ENCODE measurements around the gene PTER.

Gene PTER

GRCh38 chr10:16529853-16530252 is 93.0 kb downstream of the PTER start:
- 95% methylated on average over 2 to 3 of the region's 3 CpGs for WGBS, 2 experiments
- H3K36me3 ChIP-seq (ENCODE audit: control insufficient read depth, insufficient read depth, low read length) = no peaks in the 10 kb centered on the region
- peaks cover 36% of the 10 kb centered on the region for H3K27me3 ChIP-seq (ENCODE audit: control insufficient read depth, insufficient read depth, low read length, poor library complexity, severe bottlenecking)
- H3K4me3 ChIP-seq (ENCODE audit: insufficient read depth, low read depth, low read length) = no peak overlapping the region
- H3K9me3 ChIP-seq (ENCODE audit: control insufficient read depth, low read length) = no peaks in the 10 kb centered on the region
- H3K4me1 ChIP-seq (ENCODE audit: control insufficient read depth, insufficient read depth, low read length) = peaks cover 7% of the 10 kb centered on the region
- H3K27ac ChIP-seq (ENCODE audit: insufficient read depth, low read depth, low read length, poor library complexity, severe bottlenecking) = no peak overlapping the region

DNA sequence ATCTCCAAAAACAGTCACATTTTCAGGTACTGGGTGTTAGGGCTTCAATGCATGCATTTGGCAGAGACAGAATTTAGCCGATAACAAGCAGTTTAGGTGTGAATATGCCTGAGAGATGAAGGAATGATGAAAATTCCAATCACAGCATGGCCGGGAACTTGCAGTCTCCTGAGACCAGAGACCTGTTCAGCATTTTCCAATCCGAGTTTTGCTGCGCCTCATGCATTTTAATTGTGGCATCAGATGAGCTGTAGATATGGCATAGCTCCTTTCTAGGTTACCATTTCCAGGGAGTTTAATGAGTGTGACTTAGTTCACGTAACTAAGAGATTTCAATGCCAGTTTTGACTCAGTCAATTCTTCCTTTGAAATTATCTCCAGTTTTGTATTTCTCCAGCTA is 99.3 kb downstream of the PTER start:
- Histone ChIP-seq H3K9me3 (ENCODE audit: control insufficient read depth, low read length) (no peaks in the 10 kb centered on the region), H3K4me3 (ENCODE audit: insufficient read depth, low read depth, low read length) (no peak overlapping the region), H3K27me3 (ENCODE audit: control insufficient read depth, insufficient read depth, low read length, poor library complexity, severe bottlenecking) (no peaks in the 10 kb centered on the region), H3K27ac (ENCODE audit: insufficient read depth, low read depth, low read length, poor library complexity, severe bottlenecking) (no peak overlapping the region), H3K36me3 (ENCODE audit: control insufficient read depth, insufficient read depth, low read length) (no peaks in the 10 kb centered on the region), H3K4me1 (ENCODE audit: control insufficient read depth, insufficient read depth, low read length) (no peaks in the 10 kb centered on the region)
- whole genome bisulfite sequencing, 2 experiments = 93 to 97% methylated on average over 5 of the region's 5 CpGs

- Histone ChIP-seq H3K9me3 (ENCODE audit: control insufficient read depth, low read length) (no peaks in the 10 kb centered on the region), H3K27ac (ENCODE audit: insufficient read depth, low read depth, low read length, poor library complexity, severe bottlenecking) (no peak overlapping the region), H3K4me3 (ENCODE audit: insufficient read depth, low read depth, low read length) (no peak overlapping the region), H3K36me3 (ENCODE audit: control insufficient read depth, insufficient read depth, low read length) (no peaks in the 10 kb centered on the region), H3K27me3 (ENCODE audit: control insufficient read depth, insufficient read depth, low read length, poor library complexity, severe bottlenecking) (no peaks in the 10 kb centered on the region), H3K4me1 (ENCODE audit: control insufficient read depth, insufficient read depth, low read length) (no peaks in the 10 kb centered on the region)
- WGBS, 2 experiments = 94 to 97% methylated on average over 2 to 3 of the region's 3 CpGs
These were observed 107.3 kb downstream of the PTER start for GRCh38 chr10:16544099-16544498.

- Histone ChIP-seq H3K36me3 (ENCODE audit: control insufficient read depth, insufficient read depth, low read length) (no peaks in the 10 kb centered on the region), H3K27ac (ENCODE audit: insufficient read depth, low read depth, low read length, poor library complexity, severe bottlenecking) (no peak overlapping the region), H3K4me1 (ENCODE audit: control insufficient read depth, insufficient read depth, low read length) (no peaks in the 10 kb centered on the region), H3K9me3 (ENCODE audit: control insufficient read depth, low read length) (no peaks in the 10 kb centered on the region), H3K27me3 (ENCODE audit: control insufficient read depth, insufficient read depth, low read length, poor library complexity, severe bottlenecking) (no peaks in the 10 kb centered on the region), H3K4me3 (ENCODE audit: insufficient read depth, low read depth, low read length) (no peak overlapping the region)
- 82 to 85% methylated on average over 3 to 4 of the region's 4 CpGs for WGBS, 2 experiments
These were observed 107.8 kb downstream of the PTER start for GRCh38 chr10:16544591-16544990.

GRCh38 chr10:16545116-16545736 is 108.4 kb downstream of the PTER start:
- H3K4me3 ChIP-seq (ENCODE audit: insufficient read depth, low read depth, low read length) = no peak overlapping the region
- no peaks in the 10 kb centered on the region for H3K4me1 ChIP-seq (ENCODE audit: control insufficient read depth, insufficient read depth, low read length)
- H3K27ac ChIP-seq (ENCODE audit: insufficient read depth, low read depth, low read length, poor library complexity, severe bottlenecking) = no peak overlapping the region
- H3K9me3 ChIP-seq (ENCODE audit: control insufficient read depth, low read length) = no peaks in the 10 kb centered on the region
- no peaks in the 10 kb centered on the region for H3K36me3 ChIP-seq (ENCODE audit: control insufficient read depth, insufficient read depth, low read length)
- H3K27me3 ChIP-seq (ENCODE audit: control insufficient read depth, insufficient read depth, low read length, poor library complexity, severe bottlenecking) = no peaks in the 10 kb centered on the region
- 56 to 64% methylated on average over 4 to 7 of the region's 7 CpGs for WGBS, 2 experiments

- Histone ChIP-seq H3K4me1 (ENCODE audit: control insufficient read depth, insufficient read depth, low read length) (no peaks in the 10 kb centered on the region), H3K4me3 (ENCODE audit: insufficient read depth, low read depth, low read length) (no peak overlapping the region), H3K36me3 (ENCODE audit: control insufficient read depth, insufficient read depth, low read length) (no peaks in the 10 kb centered on the region), H3K9me3 (ENCODE audit: control insufficient read depth, low read length) (no peaks in the 10 kb centered on the region), H3K27me3 (ENCODE audit: control insufficient read depth, insufficient read depth, low read length, poor library complexity, severe bottlenecking) (no peaks in the 10 kb centered on the region), H3K27ac (ENCODE audit: insufficient read depth, low read depth, low read length, poor library complexity, severe bottlenecking) (no peak overlapping the region)
- 92% methylated on average over 3 of the region's 4 CpGs for WGBS, 2 experiments
These were observed 111.2 kb downstream of the PTER start for GRCh38 chr10:16547973-16548372.

GRCh38 chr10:16559236-16559773 is 122.5 kb downstream of the PTER start:
- Histone ChIP-seq H3K4me3 (ENCODE audit: insufficient read depth, low read depth, low read length) (no peak overlapping the region), H3K27me3 (ENCODE audit: control insufficient read depth, insufficient read depth, low read length, poor library complexity, severe bottlenecking) (no peaks in the 10 kb centered on the region), H3K9me3 (ENCODE audit: control insufficient read depth, low read length) (no peaks in the 10 kb centered on the region), H3K27ac (ENCODE audit: insufficient read depth, low read depth, low read length, poor library complexity, severe bottlenecking) (no peak overlapping the region), H3K4me1 (ENCODE audit: control insufficient read depth, insufficient read depth, low read length) (no peaks in the 10 kb centered on the region), H3K36me3 (ENCODE audit: control insufficient read depth, insufficient read depth, low read length) (no peaks in the 10 kb centered on the region)
- WGBS, 2 experiments = 88 to 90% methylated on average over 5 of the region's 5 CpGs

DNA sequence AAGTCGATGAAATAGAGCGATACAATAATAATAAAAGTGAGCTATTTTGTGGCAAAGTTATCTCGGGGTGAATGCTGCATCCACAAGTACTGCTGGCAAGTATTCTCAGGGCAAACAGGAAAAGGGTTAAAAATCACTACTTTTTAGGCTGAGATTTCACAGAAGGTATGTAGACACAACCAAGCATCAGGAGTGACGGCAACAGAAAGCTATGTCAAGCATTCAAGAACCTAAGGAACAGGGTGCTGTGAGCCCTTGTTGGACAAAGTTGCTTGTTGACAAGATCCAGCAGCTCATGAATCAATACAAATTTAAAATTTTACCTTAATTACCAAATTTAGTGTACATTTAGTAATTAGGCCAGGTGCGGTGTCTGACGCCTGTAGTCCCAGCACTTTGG is 126.1 kb downstream of the PTER start:
- H3K9me3 ChIP-seq (ENCODE audit: control insufficient read depth, low read length) = no peaks in the 10 kb centered on the region
- H3K4me1 ChIP-seq (ENCODE audit: control insufficient read depth, insufficient read depth, low read length) = no peaks in the 10 kb centered on the region
- no peak overlapping the region for H3K27ac ChIP-seq (ENCODE audit: insufficient read depth, low read depth, low read length, poor library complexity, severe bottlenecking)
- 90 to 94% methylated on average over 6 of the region's 6 CpGs for WGBS, 2 experiments
- no peaks in the 10 kb centered on the region for H3K36me3 ChIP-seq (ENCODE audit: control insufficient read depth, insufficient read depth, low read length)
- H3K4me3 ChIP-seq (ENCODE audit: insufficient read depth, low read depth, low read length) = no peak overlapping the region
- H3K27me3 ChIP-seq (ENCODE audit: control insufficient read depth, insufficient read depth, low read length, poor library complexity, severe bottlenecking) = no peaks in the 10 kb centered on the region

All from ectodermal cell (in vitro differentiated cells).